Ammon's horn (tissue), 1 donor: ENCODE data around the gene CCT3.
"Not testable (repeated sequence)": the region's sequence is repeated elsewhere in the genome, so short reads cannot be mapped to it uniquely, and the experiment has no call there.

Source experiments
- DNase-seq: peaks from one replicate; pipeline ENCODE4 v3.0.0-alpha.2; 2016; ENCODE audit warnings: low spot score

The CCT3 gene

GRCh38 chr1:156368157-156368658 lies 30.1 kb upstream of the CCT3 start:
- no peak for DNase-seq

GRCh38 chr1:156367383-156368156 lies 29.5 kb upstream of the CCT3 start:
- DNase-seq: no peak

GRCh38 chr1:156366378-156367166 lies 28.5 kb upstream of the CCT3 start:
- no peak for DNase-seq

- no peak for DNase-seq
Measured at GRCh38 chr1:156365754-156366153, 27.7 kb upstream of the CCT3 start.

- DNase-seq: no peak
Measured at GRCh38 chr1:156360534-156360933, 22.4 kb upstream of the CCT3 start.

GRCh38 chr1:156359973-156360372 lies 21.9 kb upstream of the CCT3 start:
- no peak for DNase-seq

GRCh38 chr1:156359249-156359648 lies 21.2 kb upstream of the CCT3 start:
- DNase-seq: no peak

GRCh38 chr1:156358641-156359040 lies 20.5 kb upstream of the CCT3 start:
- DNase-seq: no peak

- DNase-seq: no peak
Measured at GRCh38 chr1:156357977-156358376, 19.9 kb upstream of the CCT3 start.

- DNase-seq: peak; percentile 60
Measured at GRCh38 chr1:156356875-156357534, 18.9 kb upstream of the CCT3 start.

GRCh38 chr1:156356262-156356874 lies 18.3 kb upstream of the CCT3 start:
- DNase-seq: no peak

- DNase-seq: not testable (repeated sequence)
Measured at GRCh38 chr1:156352481-156352880, 14.4 kb upstream of the CCT3 start.

GRCh38 chr1:156347331-156347730 lies 9.2 kb upstream of the CCT3 start:
- DNase-seq: no peak

- no peak for DNase-seq
Measured at GRCh38 chr1:156346636-156347035, 8.5 kb upstream of the CCT3 start.

- DNase-seq: not testable (repeated sequence)
Measured at GRCh38 chr1:156346035-156346434, 7.9 kb upstream of the CCT3 start.

GRCh38 chr1:156344409-156344808 lies 6.3 kb upstream of the CCT3 start:
- no peak for DNase-seq

- no peak for DNase-seq
Measured at GRCh38 chr1:156342166-156342955, 4.3 kb upstream of the CCT3 start.

- DNase-seq: no peak
Measured at GRCh38 chr1:156337888-156338179, 258 bp downstream of the CCT3 start.

GRCh38 chr1:156337052-156337887 lies 822 bp downstream of the CCT3 start:
- no peak for DNase-seq

- DNase-seq: no peak
Measured at GRCh38 chr1:156336242-156336641, 1.9 kb downstream of the CCT3 start.

GRCh38 chr1:156323179-156323578 lies 14.9 kb downstream of the CCT3 start:
- DNase-seq: not testable (repeated sequence)
